ENCODE results near the gene HSP90B1.

Gene HSP90B1

GRCh38 chr12:103978384-103978982 lies 48.3 kb downstream of the HSP90B1 start:
- no peak for DNase-seq

GRCh38 chr12:103986829-103987228 lies 56.6 kb downstream of the HSP90B1 start:
- DNase-seq = no peak

GRCh38 chr12:103994235-103994634 lies 64.0 kb downstream of the HSP90B1 start:
- peak; percentile 4 for DNase-seq

- no peak for DNase-seq
Observed at GRCh38 chr12:103996595-103996994, 66.4 kb downstream of the HSP90B1 start.

- DNase-seq = no peak
Observed at GRCh38 chr12:103997286-103997900, 67.2 kb downstream of the HSP90B1 start.
